Activated gamma-delta T cell treated with Interleukin-2 at 50 U/mL for 16 hours (primary cell): ENCODE results near the gene CSTB.

Experiments used
- DNase-seq: peaks from one replicate; pipeline ENCODE4 v3.0.0-alpha.2; 2020

The CSTB gene

DNA sequence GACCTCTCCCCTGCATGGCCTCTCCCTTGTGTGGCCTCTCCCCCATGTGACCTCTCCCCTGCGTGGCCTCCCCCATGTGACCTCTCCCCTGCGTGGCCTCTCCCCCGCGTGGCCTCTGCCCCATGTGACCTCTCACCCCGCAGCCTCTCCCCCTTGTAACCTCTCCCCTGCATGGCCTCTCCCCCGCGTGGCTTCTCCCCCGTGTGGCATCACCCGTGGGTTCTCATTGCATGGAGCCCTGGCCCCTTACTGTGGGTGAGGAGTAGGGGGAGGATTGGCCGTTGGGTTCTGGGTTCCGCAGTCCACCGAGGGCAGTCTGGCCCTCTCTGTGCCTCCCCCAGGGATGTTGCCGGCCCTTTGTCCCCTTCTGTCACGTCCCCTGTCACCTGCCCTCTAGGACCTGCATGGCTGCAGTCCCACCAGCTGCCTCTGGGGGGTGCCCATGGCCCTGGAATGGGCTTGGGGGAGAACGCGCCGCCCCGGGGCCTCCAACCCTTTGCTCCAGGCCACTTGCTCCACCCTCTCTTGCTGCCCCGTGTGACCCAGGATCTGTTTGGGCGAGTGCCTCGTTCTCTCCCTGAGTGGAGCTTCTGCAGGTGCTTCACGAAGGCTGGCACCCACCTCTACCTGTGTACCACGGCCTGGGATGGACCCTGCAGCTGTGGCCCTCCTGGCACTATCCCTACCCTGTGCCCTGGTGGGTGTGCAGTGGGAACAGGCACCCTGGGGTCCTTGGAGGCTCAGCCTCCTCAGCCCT, 34.6 kb upstream of the CSTB start:
- DNase-seq, result peak; percentile 90

DNA sequence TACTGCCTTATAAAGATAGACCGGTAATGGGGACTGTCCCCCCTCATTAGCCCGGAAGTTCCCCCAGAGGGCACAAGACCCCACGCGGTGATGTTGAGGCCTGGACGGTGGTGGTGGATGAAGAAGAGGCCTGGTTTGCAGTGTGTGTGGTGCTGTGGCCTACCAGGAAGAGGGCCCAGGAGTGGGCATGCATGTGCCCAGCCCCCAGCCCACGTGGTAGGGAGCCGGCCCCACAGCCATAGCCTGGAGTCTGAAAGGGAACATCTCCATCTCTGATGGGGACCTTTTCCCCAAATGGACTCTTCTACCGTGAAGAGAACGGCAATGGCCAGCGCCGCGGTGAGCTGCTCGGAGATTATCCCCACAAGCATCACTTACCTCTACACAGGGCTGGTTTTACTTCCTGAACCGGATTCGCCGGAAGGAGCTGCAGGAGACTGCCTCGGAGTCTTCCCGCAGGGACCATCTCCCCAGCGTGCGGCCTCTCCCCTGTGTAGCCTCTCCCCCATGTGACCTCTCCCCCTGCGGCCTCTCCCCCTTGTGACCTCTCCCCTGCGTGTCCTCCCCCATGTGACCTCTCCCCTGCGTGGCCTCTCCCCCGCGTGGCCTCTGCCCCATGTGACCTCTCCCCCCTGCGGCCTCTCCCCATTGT, 33.9 kb upstream of the CSTB start:
- DNase-seq, result no peak

DNA sequence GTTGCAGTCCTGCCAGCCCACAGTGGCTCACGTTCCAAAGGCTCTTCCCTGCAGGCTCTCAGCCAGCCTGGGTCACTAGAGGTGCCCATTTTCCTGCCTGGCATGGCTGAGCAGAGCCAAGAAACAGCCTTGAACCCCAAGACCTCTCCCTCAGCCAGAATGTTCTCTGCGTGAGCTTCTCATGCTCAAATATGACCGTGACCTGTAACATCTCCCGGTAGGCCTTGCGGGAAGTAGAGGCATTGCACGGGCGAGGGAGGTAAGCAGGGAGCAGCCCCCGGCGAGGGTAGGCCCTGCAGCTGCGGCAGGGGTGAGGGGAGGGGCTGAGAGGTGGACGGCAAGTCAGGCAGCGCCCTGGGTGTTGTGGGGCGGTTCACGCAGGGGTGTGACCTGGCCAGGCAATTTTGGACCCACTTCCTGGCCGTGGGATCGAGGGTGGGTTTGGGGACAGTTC, 33.3 kb upstream of the CSTB start:
- DNase-seq, result no peak

DNA sequence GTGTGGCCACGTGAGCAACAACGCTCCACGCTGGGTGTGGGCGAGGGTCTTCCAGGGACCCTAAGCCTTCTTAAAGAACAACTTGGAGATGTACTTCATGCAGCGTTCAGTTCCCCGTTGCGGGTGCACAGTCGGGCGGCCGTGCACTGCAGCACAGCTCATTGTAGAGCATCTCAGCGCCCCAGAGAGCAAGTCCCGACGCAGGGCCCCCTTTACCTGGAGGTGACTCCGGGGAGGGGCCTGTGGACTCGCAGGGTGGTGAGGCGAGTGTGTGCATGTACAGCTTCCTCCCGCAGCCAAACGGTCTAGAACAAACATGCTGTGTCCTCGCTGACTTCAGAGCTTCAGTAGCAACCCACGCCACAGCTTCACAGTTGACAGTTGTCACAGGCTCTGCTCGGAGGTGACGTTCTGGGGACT, 32.7 kb upstream of the CSTB start:
- no peak for DNase-seq

DNA sequence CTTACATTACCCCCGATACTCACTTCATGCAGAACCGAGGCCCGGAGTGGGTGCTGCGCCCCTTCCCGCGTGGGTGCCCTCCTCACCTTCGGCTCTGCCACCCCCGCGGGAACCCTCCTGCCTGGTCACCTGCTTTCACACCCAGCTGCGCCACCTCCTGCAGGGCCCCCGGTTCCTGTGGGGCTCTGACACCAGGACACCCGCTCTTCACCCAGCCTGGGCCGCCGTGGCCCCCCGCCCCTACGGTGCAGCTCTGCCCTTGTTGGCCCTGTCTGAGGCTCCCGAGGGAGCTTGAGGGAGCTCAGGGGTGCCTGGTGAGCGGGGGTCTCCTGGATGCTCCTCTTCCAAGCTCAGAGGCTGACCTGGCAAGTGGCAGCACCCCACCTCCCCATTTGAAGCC, 32.3 kb upstream of the CSTB start:
- no peak for DNase-seq

DNA sequence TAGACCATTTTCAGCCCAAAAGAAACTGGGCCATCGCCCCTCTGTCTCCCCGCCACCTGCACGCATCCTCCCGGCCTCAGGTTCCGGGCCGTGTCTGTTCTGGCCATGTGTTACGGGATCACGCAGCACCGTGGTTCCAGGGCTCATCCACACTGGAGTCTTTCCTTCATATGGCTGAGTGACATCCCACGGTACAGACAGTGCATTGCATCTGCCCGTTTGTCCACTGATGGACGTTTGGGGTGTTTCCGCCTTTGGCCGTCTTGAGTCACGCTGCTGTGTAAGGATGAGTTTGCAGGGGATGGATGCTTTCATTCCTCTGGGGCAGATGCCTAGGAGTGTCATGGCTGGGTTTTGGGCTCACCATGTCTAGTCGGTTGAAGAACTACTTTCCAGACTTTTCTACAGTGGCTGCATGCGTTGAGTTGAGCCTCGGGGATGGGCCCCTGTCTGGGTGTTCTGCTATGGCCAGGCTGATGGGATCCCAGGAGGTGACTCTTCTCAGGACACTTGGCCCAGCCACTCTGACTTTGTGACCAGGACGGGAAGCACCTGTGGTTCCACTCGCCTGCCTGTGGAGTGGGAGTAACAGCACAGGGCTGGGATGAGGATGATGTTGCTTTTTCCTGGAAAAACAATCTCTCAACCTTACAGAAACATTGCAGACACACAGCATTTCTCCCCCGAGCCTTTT, 30.1 kb upstream of the CSTB start:
- no peak for DNase-seq

DNA sequence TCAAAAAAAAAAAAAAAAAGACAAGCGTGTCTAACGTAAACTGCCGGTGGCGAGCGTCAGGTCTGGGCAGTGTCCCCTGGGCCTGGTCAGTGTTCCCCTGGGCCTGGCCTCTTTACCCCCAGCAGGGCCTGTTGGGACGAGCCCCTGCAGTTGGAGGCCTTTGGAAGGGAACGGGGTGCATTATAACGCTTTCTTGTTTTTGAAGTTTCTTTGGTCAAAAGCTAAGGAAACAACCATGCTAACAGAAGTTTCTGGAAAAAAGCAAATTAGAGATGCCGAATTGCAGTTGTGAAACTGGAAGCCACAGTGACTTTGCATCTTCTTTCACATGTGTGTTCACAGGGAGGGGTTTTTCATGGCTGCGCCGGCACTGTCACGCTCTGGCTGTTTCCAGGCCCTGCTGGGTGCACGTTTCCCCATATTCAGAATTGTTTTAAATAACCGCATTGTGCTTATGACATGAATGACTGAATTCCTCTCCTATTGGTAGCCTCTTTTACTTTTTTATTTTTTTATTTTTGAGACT, 29.2 kb upstream of the CSTB start:
- DNase-seq, result no peak

DNA sequence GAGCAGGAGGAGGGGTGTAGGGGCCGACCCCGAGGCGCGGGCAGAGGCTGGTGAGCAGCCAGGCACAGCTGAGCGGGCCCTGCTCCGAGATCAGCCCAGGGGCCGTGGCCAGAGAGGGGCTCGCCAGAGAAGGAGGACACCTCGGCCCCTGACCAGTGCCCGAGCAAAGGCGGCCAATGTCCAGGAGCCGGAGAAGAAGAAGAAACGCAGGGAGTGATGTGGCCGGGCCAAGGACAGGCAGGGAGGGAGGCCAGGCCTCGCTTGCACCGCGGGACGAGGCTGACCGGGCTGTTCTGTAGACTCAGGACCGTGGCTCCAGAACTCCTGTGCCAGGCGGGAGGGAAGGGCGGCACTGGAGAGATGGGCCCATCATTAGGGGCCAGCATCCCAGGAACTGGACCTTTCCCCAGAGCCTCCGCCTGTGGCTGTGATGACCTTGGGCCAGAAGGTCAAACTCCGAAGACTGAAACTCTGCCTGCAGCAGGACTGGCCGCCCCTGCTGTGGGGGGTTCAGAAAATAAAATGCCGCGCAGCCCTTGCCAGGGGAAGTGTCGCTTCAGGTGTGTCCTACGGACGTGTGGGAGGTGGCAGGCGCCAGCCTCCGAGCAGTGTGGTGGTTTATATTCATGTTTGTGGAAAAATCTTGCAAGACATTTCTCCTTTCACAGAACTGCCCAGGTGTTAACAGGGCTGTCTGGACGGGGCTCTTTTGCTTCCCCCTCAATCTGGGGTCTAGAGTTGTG, 27.6 kb upstream of the CSTB start:
- DNase-seq, result no peak

DNA sequence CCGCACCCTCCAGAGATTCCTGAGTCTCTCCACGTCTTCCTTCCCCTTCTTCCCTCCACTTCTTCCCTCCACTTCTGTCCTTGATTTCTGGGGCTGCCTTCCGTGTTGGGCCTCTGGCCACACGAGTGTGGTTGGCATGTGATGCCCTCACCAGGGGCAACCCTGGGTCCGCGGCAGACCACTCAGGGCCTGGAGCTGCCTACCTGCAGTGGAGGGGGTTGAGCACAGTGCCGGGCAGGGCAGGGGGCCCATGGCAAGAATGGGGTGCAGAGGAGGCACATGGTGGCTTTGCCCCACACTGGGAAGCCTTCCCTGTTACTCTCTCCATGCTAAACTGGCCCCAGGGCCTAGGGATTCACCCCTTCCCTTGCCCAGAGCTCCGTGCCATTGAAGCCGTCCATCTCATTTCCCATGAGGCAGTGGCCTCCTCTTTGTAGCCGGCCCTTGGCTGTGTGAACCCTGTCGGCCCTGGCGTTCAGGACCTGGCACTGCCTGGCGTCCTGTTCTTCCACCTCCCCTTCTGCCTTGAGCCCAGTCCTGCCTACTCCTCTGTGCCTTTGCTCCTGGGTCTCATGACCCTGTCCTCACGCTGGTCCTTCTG, 26.7 kb upstream of the CSTB start:
- no peak for DNase-seq

DNA sequence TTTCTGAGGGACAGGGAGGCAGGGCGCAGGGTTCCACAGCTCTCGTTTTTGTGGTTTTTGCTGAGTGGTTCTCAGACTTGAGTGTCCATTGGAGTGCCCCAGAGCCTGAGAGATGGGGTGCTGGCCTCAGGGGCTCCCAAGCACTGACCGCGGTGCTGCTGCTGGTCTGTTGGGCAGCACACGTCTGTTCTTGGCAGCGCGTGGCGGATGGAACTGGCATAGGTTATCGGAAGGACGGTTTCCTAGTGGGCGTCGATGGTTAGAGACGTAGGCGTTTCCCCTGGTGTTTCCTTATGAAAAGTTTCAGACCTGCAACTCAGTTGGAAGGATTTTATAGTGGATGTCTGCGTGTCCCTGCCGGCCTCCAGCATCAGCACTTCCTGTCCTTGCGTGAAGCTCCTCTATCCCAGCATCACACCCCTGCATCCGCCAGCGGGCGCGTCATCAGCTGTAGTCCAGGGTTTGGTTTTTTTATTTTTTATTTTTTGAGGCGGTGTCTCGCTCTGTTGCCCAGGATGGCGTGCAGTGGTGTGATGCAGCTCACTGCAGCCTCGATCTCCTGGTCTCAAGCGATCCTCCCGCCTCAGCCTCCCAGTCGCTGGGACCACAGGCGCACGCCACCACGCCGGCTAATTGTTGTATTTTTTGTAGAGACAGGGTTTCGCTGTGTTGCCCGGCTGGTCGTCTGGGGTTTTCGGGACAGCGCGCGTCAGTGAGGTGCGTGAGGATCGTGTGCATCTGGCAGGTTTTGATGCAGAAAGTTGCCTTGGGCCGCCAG, 25.1 kb upstream of the CSTB start:
- DNase-seq, result no peak

DNA sequence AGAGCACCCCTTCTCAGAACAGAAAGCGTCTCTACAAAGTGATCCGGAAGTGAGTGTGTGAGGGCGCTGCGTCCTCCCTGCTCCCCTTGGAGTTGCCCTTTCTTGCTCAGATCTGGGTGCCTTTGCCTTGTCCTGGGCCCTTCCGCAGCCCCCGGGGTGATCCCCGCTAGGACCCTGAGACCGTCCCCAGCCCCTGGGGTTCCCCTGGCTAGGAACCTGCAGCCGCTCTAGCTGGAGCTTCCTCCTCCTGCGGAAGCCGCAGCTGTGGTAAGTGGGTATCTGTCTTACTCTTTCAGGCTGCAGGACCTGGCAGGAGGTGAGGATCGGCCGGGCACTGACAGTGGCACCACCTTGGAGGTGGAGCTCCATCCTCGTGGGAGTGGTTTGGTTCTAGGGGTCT, 24.5 kb upstream of the CSTB start:
- DNase-seq, result no peak

DNA sequence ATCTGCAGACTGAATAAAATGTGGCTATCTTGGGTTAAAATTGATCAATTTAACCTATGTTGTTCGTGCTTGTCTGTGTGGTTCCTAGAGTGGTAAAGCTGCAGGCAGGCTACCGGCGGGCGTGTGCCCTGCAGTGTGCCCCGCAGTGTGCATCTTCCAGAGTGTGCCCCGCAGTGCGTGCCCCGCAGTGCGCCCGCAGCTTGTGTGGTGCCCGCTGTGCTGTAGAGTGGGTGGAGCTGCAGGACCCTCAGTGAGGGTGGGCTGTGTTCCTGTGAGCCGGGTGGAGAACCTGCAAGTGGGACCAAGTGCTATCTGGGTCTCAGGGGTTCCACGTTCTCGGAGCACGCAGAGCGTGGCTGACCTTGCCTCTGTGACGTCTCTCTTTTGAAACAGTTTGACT, 24.0 kb upstream of the CSTB start:
- no peak for DNase-seq

DNA sequence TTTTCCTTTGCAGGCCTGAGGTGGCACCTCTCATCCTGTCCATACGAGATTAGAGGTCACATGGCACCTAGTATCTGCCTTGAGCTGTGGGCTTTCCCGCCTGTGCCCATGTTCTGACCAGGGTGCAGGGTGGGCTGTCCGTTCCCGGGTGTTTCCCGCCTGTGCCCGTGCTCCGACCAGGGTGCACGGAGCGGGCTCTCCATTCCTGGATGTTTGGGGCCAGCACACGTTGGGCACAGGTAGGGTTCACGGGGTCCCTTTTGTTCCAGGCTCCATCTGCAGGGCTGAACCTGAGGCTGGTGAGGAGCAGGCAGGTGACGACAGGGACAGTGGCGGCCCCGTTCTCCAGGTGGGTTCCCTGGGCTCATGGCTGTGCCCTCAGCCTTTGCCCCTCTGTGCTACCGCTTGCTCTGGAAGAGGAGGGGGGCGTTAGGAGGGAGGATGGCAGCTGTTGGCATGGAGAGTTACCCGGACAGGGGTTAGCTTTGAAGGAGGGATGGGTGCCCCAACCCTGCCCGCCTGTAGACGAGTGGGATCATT, 23.3 kb upstream of the CSTB start:
- no peak for DNase-seq

DNA sequence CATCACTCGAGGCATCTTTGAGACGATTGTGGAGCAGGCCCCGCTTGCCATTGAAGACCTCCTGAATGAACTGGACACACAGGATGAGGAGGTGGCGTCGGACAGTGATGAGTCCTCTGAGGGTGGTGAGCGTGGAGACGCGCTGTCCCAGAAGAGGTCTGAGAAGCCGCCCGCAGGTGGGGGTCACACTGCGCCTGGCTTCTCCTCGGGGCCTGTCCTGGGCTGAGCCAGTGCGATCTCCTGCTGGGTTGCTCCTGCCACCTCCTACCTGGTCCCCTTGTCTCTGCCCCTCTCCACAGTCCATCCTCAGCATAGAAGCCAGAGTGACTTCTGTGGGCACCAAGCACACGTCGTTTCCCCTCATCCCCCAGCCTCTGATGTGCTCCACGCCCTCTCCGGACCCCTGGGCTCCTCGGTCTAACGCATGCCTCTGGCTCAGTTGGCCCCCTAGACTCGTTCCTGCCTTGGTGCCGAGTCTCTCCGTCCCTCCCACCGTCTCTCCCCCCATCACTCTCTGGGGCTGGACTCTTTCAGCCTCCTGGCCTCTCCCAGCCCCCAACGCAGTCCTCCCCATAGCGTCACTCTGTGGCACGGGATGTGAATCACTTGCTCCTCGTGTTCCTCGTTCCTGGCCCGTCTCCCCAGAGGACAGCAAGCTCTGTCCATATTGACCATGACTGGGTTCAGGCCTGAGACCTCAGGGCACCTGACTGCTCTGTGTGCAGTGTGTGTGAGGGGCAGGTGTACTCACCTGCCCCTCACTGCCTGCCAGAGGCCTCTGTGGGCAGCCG, 22.0 kb upstream of the CSTB start:
- DNase-seq, result no peak

DNA sequence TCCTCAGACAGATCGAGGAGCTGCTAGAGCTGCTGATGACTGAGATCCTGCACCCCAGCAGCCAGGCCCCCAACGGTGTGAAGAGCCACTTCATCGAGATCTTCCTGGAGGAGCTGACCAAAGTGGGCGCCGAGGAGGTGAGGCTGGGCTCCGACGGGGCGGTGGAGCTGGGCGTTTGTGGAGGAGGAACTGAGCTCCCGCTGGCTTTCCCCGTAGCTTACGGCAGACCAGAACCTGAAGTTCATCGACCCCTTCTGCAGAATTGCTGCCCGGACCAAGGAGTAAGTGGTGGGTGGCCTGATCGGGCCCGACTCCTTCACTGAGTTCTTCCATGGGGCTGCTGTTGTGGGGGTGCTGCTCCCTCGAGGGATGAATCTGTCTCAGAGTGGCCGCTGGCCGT, 21.3 kb upstream of the CSTB start:
- no peak for DNase-seq

DNA sequence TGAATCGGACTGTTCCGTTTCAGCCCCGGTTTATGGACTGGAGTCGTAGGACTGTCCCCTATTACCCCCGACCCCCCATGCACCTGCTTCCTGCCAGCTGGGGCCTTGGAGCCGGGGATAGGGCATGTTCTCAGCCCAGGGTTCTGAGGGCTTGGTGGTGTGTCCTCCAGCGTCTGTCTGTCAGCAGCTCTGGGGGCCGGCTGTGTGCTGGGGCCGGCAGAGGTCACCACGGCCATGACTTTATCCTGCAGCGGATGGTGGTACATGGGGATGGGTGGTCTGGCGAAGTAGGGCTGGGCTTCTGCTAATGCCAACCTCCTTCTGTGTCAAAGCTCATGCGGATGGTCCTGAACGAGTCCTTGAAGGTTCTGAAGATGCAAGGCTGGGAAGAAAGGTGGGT, 18.7 kb upstream of the CSTB start:
- no peak for DNase-seq

DNA sequence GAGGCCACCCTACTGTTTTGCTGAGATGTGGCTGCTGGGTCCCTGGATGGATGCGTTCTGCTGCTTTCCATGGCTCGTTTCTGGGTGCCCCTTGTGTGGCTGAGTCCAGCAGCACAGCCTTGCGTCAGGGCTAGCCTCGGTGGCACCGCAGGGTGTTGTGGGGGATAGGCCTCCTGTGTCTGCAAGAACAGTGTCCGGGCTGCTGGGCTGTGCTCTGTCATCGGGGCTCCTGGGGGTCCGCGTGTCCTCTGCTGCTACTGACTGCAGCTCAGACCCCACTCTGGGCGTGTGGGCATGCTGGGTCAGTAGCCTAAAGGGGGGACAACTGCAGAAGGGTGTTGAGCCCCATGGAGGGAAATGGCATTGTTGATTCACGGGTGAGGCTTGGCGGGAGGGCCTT, 18.2 kb upstream of the CSTB start:
- no peak for DNase-seq

DNA sequence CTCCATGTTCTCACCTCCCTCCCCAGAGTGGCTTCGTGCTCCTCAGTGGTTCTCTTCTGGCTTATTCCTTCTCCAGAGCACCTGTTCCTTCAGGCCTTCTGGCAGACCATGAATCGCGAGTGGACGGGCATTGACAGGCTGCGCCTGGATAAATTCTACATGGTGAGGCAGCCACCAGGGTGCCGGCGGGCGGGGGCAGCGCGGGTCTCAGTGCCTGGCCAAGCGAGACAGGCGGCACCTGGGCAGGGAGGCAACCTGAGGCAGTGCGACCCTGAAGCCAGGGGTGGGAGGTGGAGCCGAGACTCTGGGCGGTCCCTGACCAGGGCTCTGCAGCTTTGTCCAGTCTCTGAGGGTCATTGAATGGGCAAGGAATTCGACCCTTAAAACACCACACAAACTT, 17.1 kb upstream of the CSTB start:
- no peak for DNase-seq

DNA sequence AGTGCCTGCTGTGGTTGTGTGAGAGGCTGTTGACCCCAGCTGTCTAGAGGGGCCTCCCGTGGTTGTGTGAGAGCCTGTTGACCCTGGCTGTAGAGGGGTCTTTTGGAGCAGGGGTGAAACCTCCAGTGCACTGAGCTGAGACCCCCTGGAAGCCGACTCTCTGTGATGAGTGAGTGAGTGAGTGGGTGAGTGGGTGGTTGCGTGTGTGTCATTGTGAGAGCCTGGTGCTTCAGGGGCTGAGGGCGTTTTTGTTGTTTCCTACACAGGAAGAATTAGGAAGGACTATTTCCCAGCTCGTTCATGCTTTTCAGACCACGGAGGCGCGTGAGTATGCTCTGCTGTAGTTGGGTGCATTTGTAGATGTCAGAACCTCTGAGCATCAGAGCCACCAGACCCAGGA, 16.3 kb upstream of the CSTB start:
- no peak for DNase-seq

DNA sequence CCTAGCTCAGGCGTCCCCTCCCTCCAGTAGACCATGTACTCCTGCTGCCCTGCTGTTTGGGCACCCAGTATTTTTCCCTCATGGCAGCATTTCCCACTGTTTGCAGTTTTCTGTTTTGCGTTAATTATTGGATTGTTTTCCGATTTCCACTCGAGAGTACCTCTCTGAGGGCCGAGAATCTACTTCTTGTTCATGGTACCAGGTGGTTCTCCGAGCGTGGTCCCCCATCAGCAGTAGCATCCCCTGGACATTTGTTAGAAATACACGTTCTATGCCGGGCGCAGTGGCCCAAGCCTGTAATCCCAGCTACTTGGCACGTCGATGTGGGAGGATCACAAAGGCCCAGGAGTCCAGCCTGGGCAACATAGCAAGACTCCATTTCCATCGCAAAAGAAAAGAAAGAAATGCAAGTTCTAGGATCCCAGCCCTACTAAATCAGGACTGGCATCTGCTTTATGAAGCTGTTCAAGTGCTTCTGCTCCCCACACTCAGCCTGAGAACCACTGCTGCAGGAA, 14.0 kb upstream of the CSTB start:
- no peak for DNase-seq
